Measurements from ENCODE around the gene RNU1-4.
"Not testable (repeated sequence)": the region's sequence is repeated elsewhere in the genome, so short reads cannot be mapped to it uniquely, and the experiment has no call there.

Gene RNU1-4

GRCh38 chr1:16703602-16704001, 36.7 kb upstream of the RNU1-4 start:
- not testable (repeated sequence) for H3K4me3 ChIP-seq (ENCODE audit: low read depth, low read length); H3K9me3 ChIP-seq (ENCODE audit: severe bottlenecking); H3K27me3 ChIP-seq (ENCODE audit: insufficient read depth, low read depth, severe bottlenecking); H3K27ac ChIP-seq; H3K36me3 ChIP-seq; DNase-seq

GRCh38 chr1:16704076-16704475, 36.2 kb upstream of the RNU1-4 start:
- not testable (repeated sequence) for DNase-seq; H3K9me3 ChIP-seq (ENCODE audit: severe bottlenecking); H3K36me3 ChIP-seq; H3K27ac ChIP-seq; H3K27me3 ChIP-seq (ENCODE audit: insufficient read depth, low read depth, severe bottlenecking); H3K4me3 ChIP-seq (ENCODE audit: low read depth, low read length)

- not testable (repeated sequence) for H3K36me3 ChIP-seq; H3K9me3 ChIP-seq (ENCODE audit: severe bottlenecking); H3K4me3 ChIP-seq (ENCODE audit: low read depth, low read length); H3K27ac ChIP-seq; H3K27me3 ChIP-seq (ENCODE audit: insufficient read depth, low read depth, severe bottlenecking); DNase-seq
These were observed 35.7 kb upstream of the RNU1-4 start for GRCh38 chr1:16704502-16705100.

- H3K36me3 ChIP-seq; H3K9me3 ChIP-seq (ENCODE audit: severe bottlenecking); H3K27ac ChIP-seq; H3K4me3 ChIP-seq (ENCODE audit: low read depth, low read length); H3K27me3 ChIP-seq (ENCODE audit: insufficient read depth, low read depth, severe bottlenecking): not testable (repeated sequence)
- DNase-seq, result peak; percentile 60
These were observed 34.0 kb upstream of the RNU1-4 start for GRCh38 chr1:16706302-16706701.

- not testable (repeated sequence) for H3K36me3 ChIP-seq; H3K27me3 ChIP-seq (ENCODE audit: insufficient read depth, low read depth, severe bottlenecking); H3K9me3 ChIP-seq (ENCODE audit: severe bottlenecking); H3K4me3 ChIP-seq (ENCODE audit: low read depth, low read length); H3K27ac ChIP-seq
- peak; percentile 11 for DNase-seq
These were observed 32.9 kb upstream of the RNU1-4 start for GRCh38 chr1:16707130-16708093.

GRCh38 chr1:16708704-16709103, 31.6 kb upstream of the RNU1-4 start:
- not testable (repeated sequence) for H3K27me3 ChIP-seq (ENCODE audit: insufficient read depth, low read depth, severe bottlenecking); H3K4me3 ChIP-seq (ENCODE audit: low read depth, low read length); H3K9me3 ChIP-seq (ENCODE audit: severe bottlenecking); DNase-seq; H3K27ac ChIP-seq; H3K36me3 ChIP-seq

- not testable (repeated sequence) for H3K4me3 ChIP-seq (ENCODE audit: low read depth, low read length); H3K36me3 ChIP-seq; H3K9me3 ChIP-seq (ENCODE audit: severe bottlenecking); H3K27ac ChIP-seq; H3K27me3 ChIP-seq (ENCODE audit: insufficient read depth, low read depth, severe bottlenecking)
- TF ChIP-seq CTCF (IDR thresholded peaks at IDR 0.05; ENCODE audit: low read depth, low read length), result peak; percentile 22; the same call in 1 of the 2 replicates
- peak; percentile 28 for DNase-seq
These were observed 30.6 kb upstream of the RNU1-4 start for GRCh38 chr1:16709659-16710087.

GRCh38 chr1:16710618-16711017, 29.7 kb upstream of the RNU1-4 start:
- peak; percentile 5 for DNase-seq
- not testable (repeated sequence) for H3K4me3 ChIP-seq (ENCODE audit: low read depth, low read length)

GRCh38 chr1:16712131-16712530, 28.2 kb upstream of the RNU1-4 start:
- not testable (repeated sequence) for H3K4me3 ChIP-seq (ENCODE audit: low read depth, low read length)

More at GRCh38 chr1:16710618-16711017, 29.7 kb upstream of the RNU1-4 start:
- H3K9me3 ChIP-seq (ENCODE audit: severe bottlenecking); H3K27me3 ChIP-seq (ENCODE audit: insufficient read depth, low read depth, severe bottlenecking); H3K27ac ChIP-seq; H3K36me3 ChIP-seq: not testable (repeated sequence)

GRCh38 chr1:16712582-16712981, 27.7 kb upstream of the RNU1-4 start:
- H3K36me3 ChIP-seq; H3K27ac ChIP-seq; H3K9me3 ChIP-seq (ENCODE audit: severe bottlenecking); H3K27me3 ChIP-seq (ENCODE audit: insufficient read depth, low read depth, severe bottlenecking); H3K4me3 ChIP-seq (ENCODE audit: low read depth, low read length): not testable (repeated sequence)
- peak; percentile 4 for DNase-seq

More at GRCh38 chr1:16712131-16712530, 28.2 kb upstream of the RNU1-4 start:
- H3K27me3 ChIP-seq (ENCODE audit: insufficient read depth, low read depth, severe bottlenecking); H3K36me3 ChIP-seq; H3K9me3 ChIP-seq (ENCODE audit: severe bottlenecking); DNase-seq; H3K27ac ChIP-seq: not testable (repeated sequence)

- not testable (repeated sequence) for H3K27me3 ChIP-seq (ENCODE audit: insufficient read depth, low read depth, severe bottlenecking); DNase-seq; H3K9me3 ChIP-seq (ENCODE audit: severe bottlenecking); H3K36me3 ChIP-seq; H3K4me3 ChIP-seq (ENCODE audit: low read depth, low read length); H3K27ac ChIP-seq
These were observed 27.3 kb upstream of the RNU1-4 start for GRCh38 chr1:16712984-16713383.

GRCh38 chr1:16713480-16713879, 26.8 kb upstream of the RNU1-4 start:
- not testable (repeated sequence) for H3K9me3 ChIP-seq (ENCODE audit: severe bottlenecking); H3K36me3 ChIP-seq; H3K27me3 ChIP-seq (ENCODE audit: insufficient read depth, low read depth, severe bottlenecking); H3K4me3 ChIP-seq (ENCODE audit: low read depth, low read length); DNase-seq; H3K27ac ChIP-seq

Measured in WERI-Rb-1 (cell line).